IMR-90 (cell line): ENCODE data around the gene MECR. TPM values are rescaled to one million over a fixed set of nuclear protein-coding genes. Genes with fewer than 3 reads are reported as not detected.
A peak's percentile ranks its signal among the peaks of the same experiment; 100 is the strongest.

ENCODE experiments used
- ATAC-seq: fragments of 200-7000 bp; cut with Tn5 transposase; 2 replicates; pipeline ENCODE4 v1.9.1; 2020; ENCODE audit warnings: low read depth, mild to moderate bottlenecking, moderate library complexity
- Bru-seq: library from RNA; stranded (reverse); fragments of 400-500 nt; gene quantifications from one replicate; lab custom pipeline; 2021; lab: Mats Ljungman, UMichigan
- BruChase-seq, 2 experiments: library from RNA; stranded (reverse); fragments of 400-500 nt; gene quantifications; one replicate each; lab custom pipeline; 2021; lab: Mats Ljungman, UMichigan
- BruUV-seq: library from RNA; stranded (reverse); fragments of 400-500 nt; replicated peaks from 2 replicates; lab custom pipeline; 2021; lab: Mats Ljungman, UMichigan
- CTCF ChIA-PET: fragments of 300-600 bp; formaldehyde crosslinking; extraction: SDS; loops from one replicate; lab custom pipeline; 2021; ENCODE audit warnings: antibody characterized with exemption; lab: Yijun Ruan, JAX
- POLR2A ChIA-PET: fragments of 300-600 bp; sonication (Branson Sonifier 250); formaldehyde crosslinking; loops from one replicate; lab custom pipeline; 2022; ENCODE audit warnings: antibody characterized with exemption; ENCODE audit not compliant: unreplicated experiment; lab: Charles Lee
- DNase-seq: peaks from one replicate; pipeline ENCODE4 v3.0.0; 2013
- H2AFZ ChIP-seq: replicated peaks from 2 replicates; pipeline ENCODE3; 2013; ENCODE audit warnings: low read length, mild to moderate bottlenecking; ENCODE audit not compliant: poor library complexity
- H2AK5ac ChIP-seq: 2 replicates; pipeline ENCODE4 v1.6.1; 2013; ENCODE audit warnings: low read depth, low read length, inconsistent platforms
- H2AK9ac ChIP-seq: replicated peaks from 2 replicates; pipeline ENCODE3; 2013; ENCODE audit warnings: mild to moderate bottlenecking, low read depth, low read length, moderate library complexity; ENCODE audit not compliant: poor library complexity
- H2BK120ac ChIP-seq: 2 replicates; pipeline ENCODE4 v1.6.1; 2013; ENCODE audit warnings: low read depth, low read length, inconsistent platforms
- H2BK15ac ChIP-seq: 3 replicates; pipeline ENCODE4 v1.6.1; 2013; ENCODE audit warnings: low read depth, low read length, inconsistent platforms
- H2BK20ac ChIP-seq: 2 replicates; pipeline ENCODE4 v1.6.1; 2013; ENCODE audit warnings: low read depth, mild to moderate bottlenecking, inconsistent platforms, low read length, moderate library complexity
- H2BK5ac ChIP-seq: 2 replicates; pipeline ENCODE4 v1.6.1; 2013; ENCODE audit warnings: mild to moderate bottlenecking, low read depth, low read length, inconsistent platforms; ENCODE audit not compliant: poor library complexity, severe bottlenecking
- H3K14ac ChIP-seq: replicated peaks from 2 replicates; pipeline ENCODE4 v1.6.1; 2013; ENCODE audit warnings: low read depth, low read length, inconsistent platforms
- H3K18ac ChIP-seq: 2 replicates; pipeline ENCODE4 v1.6.1; 2013; ENCODE audit warnings: low read depth, low read length, control low read depth
- H3K23ac ChIP-seq: 2 replicates; pipeline ENCODE4 v1.6.1; 2013; ENCODE audit warnings: low read depth, low read length, inconsistent platforms
- H3K27ac ChIP-seq: 2 replicates; pipeline ENCODE4 v1.5.1; 2013; ENCODE audit warnings: mild to moderate bottlenecking, control low read depth, low read length; ENCODE audit not compliant: insufficient read depth
- H3K27me3 ChIP-seq: 2 replicates; pipeline ENCODE4 v1.6.1; 2013; ENCODE audit warnings: low read length; ENCODE audit not compliant: control insufficient read depth, insufficient read depth
- H3K36me3 ChIP-seq: 2 replicates; pipeline ENCODE4 v1.6.1; 2013; ENCODE audit warnings: low read length, mixed read lengths; ENCODE audit not compliant: control insufficient read depth, insufficient read depth
- H3K4ac ChIP-seq: 2 replicates; pipeline ENCODE4 v1.6.1; 2013; ENCODE audit warnings: low read depth, low read length, inconsistent platforms
- H3K4me1 ChIP-seq: 2 replicates; pipeline ENCODE4 v1.6.1; 2013; ENCODE audit warnings: low read length, mixed read lengths; ENCODE audit not compliant: control insufficient read depth, insufficient read depth
- H3K4me2 ChIP-seq: 2 replicates; pipeline ENCODE4 v1.6.1; 2013; ENCODE audit warnings: low read depth, mild to moderate bottlenecking, control low read depth, low read length, moderate library complexity
- H3K4me3 ChIP-seq: 2 replicates; pipeline ENCODE4 v1.5.1; 2013; ENCODE audit warnings: low read depth, mild to moderate bottlenecking, control low read depth, low read length, moderate library complexity; ENCODE audit not compliant: insufficient read depth
- H3K56ac ChIP-seq: 2 replicates; pipeline ENCODE4 v1.6.1; 2013; ENCODE audit warnings: low read length, inconsistent platforms; ENCODE audit not compliant: insufficient read depth; ENCODE audit errors: extremely low read depth
- H3K79me1 ChIP-seq, 2 experiments: 2 replicates each; pipeline ENCODE4 v1.6.1; 2013; ENCODE audit warnings: low read length in 2 of 2, inconsistent platforms in 1 of 2, low read depth in 1 of 2
- H3K9ac ChIP-seq: 2 replicates; pipeline ENCODE4 v1.6.1; 2013; ENCODE audit warnings: low read depth, low read length, control low read depth
- H3K9me1 ChIP-seq: 2 replicates; pipeline ENCODE4 v1.6.1; 2013; ENCODE audit warnings: low read length, inconsistent platforms; ENCODE audit not compliant: insufficient read depth
- H3K9me3 ChIP-seq: 2 replicates; pipeline ENCODE4 v1.6.1; 2013; ENCODE audit warnings: low read length; ENCODE audit not compliant: control insufficient read depth, insufficient read depth
- H4K20me1 ChIP-seq: 2 replicates; pipeline ENCODE4 v1.6.1; 2013; ENCODE audit warnings: low read length, inconsistent platforms; ENCODE audit not compliant: insufficient read depth
- H4K5ac ChIP-seq: 2 replicates; pipeline ENCODE4 v1.6.1; 2013; ENCODE audit warnings: mild to moderate bottlenecking, low read depth, low read length, control low read depth
- H4K8ac ChIP-seq, 2 experiments: 2 replicates each; pipeline ENCODE4 v1.6.1; 2013; ENCODE audit warnings: low read depth in 2 of 2, low read length in 2 of 2, control low read depth in 1 of 2, inconsistent platforms in 1 of 2
- H4K91ac ChIP-seq: 2 replicates; pipeline ENCODE4 v1.6.1; 2013; ENCODE audit warnings: low read depth, low read length, inconsistent platforms; ENCODE audit not compliant: insufficient read depth
- CHD1 ChIP-seq: IDR thresholded peaks from 2 replicates; pipeline ENCODE4 v1.6.1; 2012; ENCODE audit warnings: low read depth, low read length, improper control_type of control experiment
- MAZ ChIP-seq: IDR thresholded peaks from 2 replicates; pipeline ENCODE4 v1.6.1; 2012; ENCODE audit warnings: low read depth, mild to moderate bottlenecking, low read length, improper control_type of control experiment, moderate library complexity, borderline replicate concordance
- MXI1 ChIP-seq: IDR thresholded peaks from 2 replicates; pipeline ENCODE4 v1.6.1; 2012; ENCODE audit warnings: low read depth, mild to moderate bottlenecking, low read length, moderate library complexity, borderline replicate concordance
- NFE2L2 ChIP-seq: fragments of 150-350 bp; IDR thresholded peaks from 2 replicates; pipeline ENCODE4 v1.6.1; 2016; ENCODE audit warnings: low read depth, mild to moderate bottlenecking, low read length
- POLR2A ChIP-seq: IDR thresholded peaks from 2 replicates; pipeline ENCODE4 v1.6.1; 2012; ENCODE audit warnings: mild to moderate bottlenecking, low read depth, low read length
- USF2 ChIP-seq: fragments of 150-350 bp; IDR thresholded peaks from 2 replicates; pipeline ENCODE4 v1.6.1; 2017; ENCODE audit warnings: mild to moderate bottlenecking, antibody characterized with exemption, low read length, low read depth
- WGBS, 2 experiments: methylation state at CpG; one replicate each; pipeline versions ENCODE4 v1.1.5 to v1.1.7; 2013; ENCODE audit warnings: missing lambda C conversion rate in 2 of 2; ENCODE audit not compliant: insufficient read length in 1 of 2; ENCODE audit errors: extremely low coverage in 2 of 2; 5-methylcytosine and 5-hydroxymethylcytosine counted together
- dilution Hi-C: fragments of 300-500 bp; cut with HindIII; formaldehyde crosslinking; loops from one replicate; pipeline ENCODE4 v1.14.3; 2018; ENCODE audit warnings: low sequenced_read_pairs; ENCODE audit not compliant: unreplicated experiment
- in situ Hi-C: fragments of 300-500 bp; cut with MboI; formaldehyde crosslinking; loops from 3 replicates; pipeline ENCODE4 v1.14.3; 2019; ENCODE audit warnings: low sequenced_read_pairs, inconsistent platforms, mixed read lengths
- intact Hi-C: fragments of 100-400 bp; cut with micrococcal nuclease; formaldehyde crosslinking; loops from 2 replicates; pipeline ENCODE4 v1.10.0; 2022
- long read RNA-seq: library from polyadenylated mRNA; unstranded; transcript quantifications from one replicate; pipeline ENCODE4 v2.0.0, GENCODE V29; 2021; ENCODE audit not compliant: unreplicated experiment
- polyA plus RNA-seq, 3 experiments: library from polyadenylated mRNA; depleted of rRNA; stranded (reverse); fragments of >200 nt; gene quantifications; 2 replicates each; pipeline ENCODE4 v1.2.3, GENCODE V29; 2012; ENCODE audit warnings: low replicate concordance in 1 of 3
- total RNA-seq: library from RNA; depleted of rRNA; stranded (reverse); fragments of >200 nt; gene quantifications from 2 replicates; pipeline ENCODE4 v1.2.3, GENCODE V29; 2012; rRNA removed
- TF ChIP-seq, protein P1 (sequence below): conservative IDR thresholded peaks from 2 replicates; pipeline ENCODE4 v1.5.1; 2012; ENCODE audit warnings: mild to moderate bottlenecking, low read depth, low read length, improper control_type of control experiment

The MECR gene, protein sequence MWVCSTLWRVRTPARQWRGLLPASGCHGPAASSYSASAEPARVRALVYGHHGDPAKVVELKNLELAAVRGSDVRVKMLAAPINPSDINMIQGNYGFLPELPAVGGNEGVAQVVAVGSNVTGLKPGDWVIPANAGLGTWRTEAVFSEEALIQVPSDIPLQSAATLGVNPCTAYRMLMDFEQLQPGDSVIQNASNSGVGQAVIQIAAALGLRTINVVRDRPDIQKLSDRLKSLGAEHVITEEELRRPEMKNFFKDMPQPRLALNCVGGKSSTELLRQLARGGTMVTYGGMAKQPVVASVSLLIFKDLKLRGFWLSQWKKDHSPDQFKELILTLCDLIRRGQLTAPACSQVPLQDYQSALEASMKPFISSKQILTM
- 19.2 and 20.3 TPM in 2 replicates for total RNA-seq
- 24.8 and 38.1 TPM in 2 replicates for polyA plus RNA-seq (2012; rRNA removed)
- polyA plus RNA-seq (2012; cell fraction: cytosol; rRNA removed) = 15.9 and 19.6 TPM in 2 replicates
- polyA plus RNA-seq (2012; cell fraction: nucleus; rRNA removed; ENCODE audit: low replicate concordance) = 25.0 and 29.9 TPM in 2 replicates
- Bru-seq, nascent RNA = percentile 63 among the genes with signal in this experiment
- BruChase-seq, experiment 1, labeled RNA remaining after a 6-hour chase = percentile 66 among the genes with signal in this experiment
- percentile 56 among the genes with signal in this experiment for BruChase-seq, experiment 2, labeled RNA remaining after a 2-hour chase
- long read RNA-seq, transcript MECR-201 (10 exons, 1,353 nt) = major isoform, 21 of 29 reads
- long read RNA-seq, partial matches to known transcripts = 2 of 29 reads
- long read RNA-seq, other reads (novel, unspliced or antisense) = 5 of 29 reads

- POLR2A ChIA-PET = no interaction called here
- peak within 1 kb of the TSS; percentile 73 for H3K4ac ChIP-seq
- dilution Hi-C loops (no loop called here), intact Hi-C loops (no loop called here), in situ Hi-C loops (loop anchor here (10.0 kb wide), 1 partner anchor 1484 kb away; no protein-coding TSS in a partner anchor)
- H3K56ac ChIP-seq = peak within 1 kb of the TSS; percentile 43; the same call in 1 of the 2 replicates
- H4K91ac ChIP-seq = peak within 1 kb of the TSS; percentile 56
- no peaks in the 10 kb centered on the region; the same call in 1 of the 2 replicates for H4K20me1 ChIP-seq
- peak within 1 kb of the TSS; percentile 84 for H4K5ac ChIP-seq
- H2BK120ac ChIP-seq = no peak within 1 kb of the TSS; the same call in 1 of the 2 replicates
- H2AFZ ChIP-seq = peak within 1 kb of the TSS; percentile 97
- ATAC-seq (peak; percentile 99), DNase-seq (peak; percentile 89)
- peak within 1 kb of the TSS; percentile 69 for H3K14ac ChIP-seq
- H2BK20ac ChIP-seq = no peak within 1 kb of the TSS
- peak within 1 kb of the TSS; percentile 77 for H3K9ac ChIP-seq
- peak within 1 kb of the TSS; percentile 39; the same call in 1 of the 2 replicates for H3K23ac ChIP-seq
- peak; percentile 96 for TF ChIP-seq MXI1
- peak; percentile 80 for TF ChIP-seq POLR2A
- no peak for TF ChIP-seq NFE2L2
- TF ChIP-seq, protein P1, sequence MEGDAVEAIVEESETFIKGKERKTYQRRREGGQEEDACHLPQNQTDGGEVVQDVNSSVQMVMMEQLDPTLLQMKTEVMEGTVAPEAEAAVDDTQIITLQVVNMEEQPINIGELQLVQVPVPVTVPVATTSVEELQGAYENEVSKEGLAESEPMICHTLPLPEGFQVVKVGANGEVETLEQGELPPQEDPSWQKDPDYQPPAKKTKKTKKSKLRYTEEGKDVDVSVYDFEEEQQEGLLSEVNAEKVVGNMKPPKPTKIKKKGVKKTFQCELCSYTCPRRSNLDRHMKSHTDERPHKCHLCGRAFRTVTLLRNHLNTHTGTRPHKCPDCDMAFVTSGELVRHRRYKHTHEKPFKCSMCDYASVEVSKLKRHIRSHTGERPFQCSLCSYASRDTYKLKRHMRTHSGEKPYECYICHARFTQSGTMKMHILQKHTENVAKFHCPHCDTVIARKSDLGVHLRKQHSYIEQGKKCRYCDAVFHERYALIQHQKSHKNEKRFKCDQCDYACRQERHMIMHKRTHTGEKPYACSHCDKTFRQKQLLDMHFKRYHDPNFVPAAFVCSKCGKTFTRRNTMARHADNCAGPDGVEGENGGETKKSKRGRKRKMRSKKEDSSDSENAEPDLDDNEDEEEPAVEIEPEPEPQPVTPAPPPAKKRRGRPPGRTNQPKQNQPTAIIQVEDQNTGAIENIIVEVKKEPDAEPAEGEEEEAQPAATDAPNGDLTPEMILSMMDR = peak; percentile 18; the same call in 1 of the 2 replicates
- TF ChIP-seq USF2 = peak; percentile 67
- peak; percentile 94 for TF ChIP-seq MAZ
- TF ChIP-seq CHD1 = no peak
- peak within 1 kb of the TSS; percentile 12; the same call in 1 of the 2 replicates for H3K18ac ChIP-seq
- no peaks in the 10 kb centered on the region for H3K9me3 ChIP-seq
- H3K4me3 ChIP-seq = peak within 1 kb of the TSS; percentile 79
- no peaks in the 10 kb centered on the region for H3K36me3 ChIP-seq
- peaks cover 2% of the 10 kb centered on the region; the same call in 1 of the 2 replicates for H3K4me1 ChIP-seq
- no peaks in the 10 kb centered on the region; the same call in 1 of the 2 replicates for H3K9me1 ChIP-seq
- peak within 1 kb of the TSS; percentile 95 for H2AK5ac ChIP-seq
- H3K79me1 ChIP-seq = peaks cover 18 to 28% of the 10 kb centered on the region in 2 experiments
- 0% methylated on average over 8 of the region's 52 CpGs; no CpG with 5 or more reads in 1 of the 2 experiments for WGBS, 2 experiments
- peak within 1 kb of the TSS; percentile 45; the same call in 2 of the 3 replicates for H2BK15ac ChIP-seq
- peak within 1 kb of the TSS; percentile 53 for H2BK5ac ChIP-seq
- H2AK9ac ChIP-seq = peak within 1 kb of the TSS; percentile 43
- peak within 1 kb of the TSS; percentile 85 for H3K4me2 ChIP-seq
- H4K8ac ChIP-seq = peak within 1 kb of the TSS; percentile 94 to 99
- CTCF ChIA-PET = interaction anchor here (0.9 to 1.2 kb wide), 2 partner anchors 15 to 1477 kb away, joined by 3 read pairs; no protein-coding TSS in a partner anchor
- peaks cover 2% of the 10 kb centered on the region; the same call in 1 of the 2 replicates for H3K27me3 ChIP-seq
- BruUV-seq = no TSS peak
- peak within 1 kb of the TSS; percentile 54 for H3K27ac ChIP-seq
Measured at GRCh38 chr1:29230553-29231378, at the start of gene MECR. MECR (minus strand) TSS chr1:29230934; CDS start chr1:29230906, 28 bp downstream.
